SH-SY5Y (cell line): ENCODE results near the gene CPZ.

Experiments
- GATA2 ChIP-seq: IDR thresholded peaks from 2 replicates; pipeline ENCODE4 v1.6.1; 2011; ENCODE audit warnings: mild to moderate bottlenecking, low read depth, low read length
- GATA3 ChIP-seq: IDR thresholded peaks from 2 replicates; pipeline ENCODE4 v1.6.1; 2011; ENCODE audit warnings: low read depth, mild to moderate bottlenecking, low read length, moderate library complexity

GRCh38 chr4:8588196-8588470 lies 4.4 kb upstream of the CPZ start:
- TF ChIP-seq GATA3 (no peak), GATA2 (no peak)
